HG03442 (cell line): ENCODE results near the gene EEF2K.
"Not testable (repeated sequence)": the region's sequence is repeated elsewhere in the genome, so short reads cannot be mapped to it uniquely, and the experiment has no call there.

Source experiments
- ATAC-seq: cut with Tn5 transposase; IDR thresholded peaks from one replicate; pipeline ENCODE4 v1.9.1; 2021; ENCODE audit warnings: mild to moderate bottlenecking, moderate library complexity; ENCODE audit not compliant: unreplicated experiment

EEF2K gene

GRCh38 chr16:22206013-22206841, at the start of gene EEF2K:
Gene EEF2K (plus strand): TSS chr16:22206278. CDS start chr16:22225730, 19,452 bp downstream.
- peak; percentile 76 for ATAC-seq

- no peak for ATAC-seq
Measured at GRCh38 chr16:22161401-22161800, 44.7 kb upstream of the EEF2K start.

GRCh38 chr16:22161999-22162655, 44.0 kb upstream of the EEF2K start, which contains the start of gene SDR42E2:
Gene SDR42E2 (plus strand): TSS chr16:22162506. CDS start chr16:22165583, 3,077 bp downstream.
- ATAC-seq: no peak

GRCh38 chr16:22162656-22163009, 43.4 kb upstream of the EEF2K start:
- no peak for ATAC-seq

GRCh38 chr16:22163806-22164205, 42.3 kb upstream of the EEF2K start:
- no peak for ATAC-seq

- ATAC-seq: no peak
Measured at GRCh38 chr16:22164482-22164881, 41.6 kb upstream of the EEF2K start.

- no peak for ATAC-seq
Measured at GRCh38 chr16:22165508-22166285, 40.4 kb upstream of the EEF2K start.

- ATAC-seq: no peak
Measured at GRCh38 chr16:22171953-22172352, 34.1 kb upstream of the EEF2K start.

- not testable (repeated sequence) for ATAC-seq
Measured at GRCh38 chr16:22172642-22173041, 33.4 kb upstream of the EEF2K start.

- no peak for ATAC-seq
Measured at GRCh38 chr16:22174642-22175041, 31.4 kb upstream of the EEF2K start.

- ATAC-seq: no peak
Measured at GRCh38 chr16:22177968-22178930, 27.8 kb upstream of the EEF2K start.

- no peak for ATAC-seq
Measured at GRCh38 chr16:22181426-22181825, 24.7 kb upstream of the EEF2K start.

- ATAC-seq: no peak
Measured at GRCh38 chr16:22181843-22182242, 24.2 kb upstream of the EEF2K start.

GRCh38 chr16:22183335-22183734, 22.7 kb upstream of the EEF2K start:
- ATAC-seq: no peak

- no peak for ATAC-seq
Measured at GRCh38 chr16:22183901-22184614, 22.0 kb upstream of the EEF2K start.

GRCh38 chr16:22184615-22184968, 21.5 kb upstream of the EEF2K start:
- no peak for ATAC-seq

GRCh38 chr16:22186517-22186916, 19.6 kb upstream of the EEF2K start:
- ATAC-seq: no peak

- no peak for ATAC-seq
Measured at GRCh38 chr16:22188267-22188594, 17.8 kb upstream of the EEF2K start.

GRCh38 chr16:22188595-22189442, 17.3 kb upstream of the EEF2K start:
- ATAC-seq: no peak
